ENCODE data around the gene ZSCAN12. TPM values are rescaled to one million over a fixed set of nuclear protein-coding genes. Genes with fewer than 3 reads are reported as not detected.

The ZSCAN12 gene
- total RNA-seq, 1 donor from 2014 or later: 3.7 TPM

DNA sequence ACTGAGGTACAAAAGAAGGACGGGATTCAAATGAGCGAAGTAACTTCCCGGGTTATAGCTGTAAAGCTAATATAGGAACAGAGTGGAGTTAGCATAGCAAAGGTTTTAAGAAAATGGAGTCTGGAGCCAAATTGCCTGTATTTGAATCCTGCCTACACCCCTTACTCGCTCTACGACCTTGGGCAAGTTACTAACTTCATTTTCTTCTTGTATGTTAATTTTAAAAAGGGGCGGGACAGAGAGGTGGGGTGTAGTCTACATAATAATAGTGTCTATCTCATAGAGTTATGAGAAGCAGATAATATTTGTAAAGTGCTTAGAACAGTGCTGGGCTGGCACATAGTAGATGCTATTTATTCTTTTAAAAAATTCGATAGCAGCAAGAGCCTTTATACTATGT is 43.0 kb upstream of the ZSCAN12 start:
- Mint-ChIP-seq H3K4me1 (ENCODE audit: low read depth) (peaks cover 22% of the 10 kb centered on the region), H3K4me3 (ENCODE audit: unreplicated experiment) (peak overlapping the region; percentile 96), H3K27ac (ENCODE audit: unreplicated experiment) (peak overlapping the region; percentile 85), H3K36me3 (ENCODE audit: low read depth) (peaks cover 2% of the 10 kb centered on the region), H3K27me3 (ENCODE audit: low read depth) (no peaks in the 10 kb centered on the region), H3K9me3 (ENCODE audit: low read depth) (no peaks in the 10 kb centered on the region)
- TF ChIP-seq CTCF (IDR thresholded peaks at IDR 0.05): no peak
- no peak for DNase-seq (ENCODE audit: low spot score)

GRCh38 chr6:28436404-28436803 is 36.9 kb upstream of the ZSCAN12 start:
- no peaks in the 10 kb centered on the region for H3K4me1 Mint-ChIP-seq (ENCODE audit: low read depth)
- no peak overlapping the region for H3K27ac Mint-ChIP-seq (ENCODE audit: unreplicated experiment)
- H3K9me3 Mint-ChIP-seq (ENCODE audit: low read depth): no peaks in the 10 kb centered on the region
- H3K27me3 Mint-ChIP-seq (ENCODE audit: low read depth): no peaks in the 10 kb centered on the region
- H3K36me3 Mint-ChIP-seq (ENCODE audit: low read depth): peaks cover 6% of the 10 kb centered on the region
- no peak for DNase-seq (ENCODE audit: low spot score)
- no peak for TF ChIP-seq CTCF (IDR thresholded peaks at IDR 0.05)
- no peak overlapping the region for H3K4me3 Mint-ChIP-seq (ENCODE audit: unreplicated experiment)

DNA sequence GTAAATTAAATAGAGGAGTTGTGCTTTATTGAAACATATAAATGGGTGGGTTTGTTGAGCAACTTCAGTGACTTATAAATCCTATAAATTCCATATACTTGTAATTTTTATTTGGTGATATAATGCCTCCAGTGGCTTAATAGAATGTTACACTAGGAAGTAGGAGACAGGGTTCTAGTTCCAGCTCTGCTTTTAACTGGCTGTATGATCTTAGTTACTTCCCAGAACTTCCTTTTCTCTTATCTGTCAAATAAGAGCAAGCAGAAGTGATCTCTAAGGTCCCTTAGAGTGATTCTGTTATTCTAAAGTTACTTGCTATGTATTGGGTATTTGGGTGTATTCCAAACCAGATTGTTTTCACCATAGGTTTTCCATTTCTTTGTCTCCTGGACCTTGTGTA is 33.6 kb upstream of the ZSCAN12 start:
- DNase-seq (ENCODE audit: low spot score): no peak
- Mint-ChIP-seq H3K4me1 (ENCODE audit: low read depth) (no peaks in the 10 kb centered on the region), H3K4me3 (ENCODE audit: unreplicated experiment) (no peak overlapping the region), H3K27ac (ENCODE audit: unreplicated experiment) (no peak overlapping the region), H3K27me3 (ENCODE audit: low read depth) (no peaks in the 10 kb centered on the region), H3K36me3 (ENCODE audit: low read depth) (peaks cover 6% of the 10 kb centered on the region), H3K9me3 (ENCODE audit: low read depth) (no peaks in the 10 kb centered on the region)
- peak; percentile 16 for TF ChIP-seq CTCF (IDR thresholded peaks at IDR 0.05)

GRCh38 chr6:28429781-28430180 is 30.2 kb upstream of the ZSCAN12 start:
- no peak overlapping the region for H3K4me3 Mint-ChIP-seq (ENCODE audit: unreplicated experiment)
- H3K27me3 Mint-ChIP-seq (ENCODE audit: low read depth): no peaks in the 10 kb centered on the region
- peaks cover 10% of the 10 kb centered on the region for H3K9me3 Mint-ChIP-seq (ENCODE audit: low read depth)
- peaks cover 13% of the 10 kb centered on the region for H3K36me3 Mint-ChIP-seq (ENCODE audit: low read depth)
- no peaks in the 10 kb centered on the region for H3K4me1 Mint-ChIP-seq (ENCODE audit: low read depth)
- no peak for TF ChIP-seq CTCF (IDR thresholded peaks at IDR 0.05)
- H3K27ac Mint-ChIP-seq (ENCODE audit: unreplicated experiment): no peak overlapping the region
- no peak for DNase-seq (ENCODE audit: low spot score)

- H3K4me3 Mint-ChIP-seq (ENCODE audit: unreplicated experiment): no peak overlapping the region
- H3K36me3 Mint-ChIP-seq (ENCODE audit: low read depth): peaks cover 21% of the 10 kb centered on the region
- TF ChIP-seq CTCF (IDR thresholded peaks at IDR 0.05): no peak
- H3K27ac Mint-ChIP-seq (ENCODE audit: unreplicated experiment): no peak overlapping the region
- H3K9me3 Mint-ChIP-seq (ENCODE audit: low read depth): peaks cover 12% of the 10 kb centered on the region
- no peak for DNase-seq (ENCODE audit: low spot score)
- no peaks in the 10 kb centered on the region for H3K27me3 Mint-ChIP-seq (ENCODE audit: low read depth)
- H3K4me1 Mint-ChIP-seq (ENCODE audit: low read depth): no peaks in the 10 kb centered on the region
These were observed 26.5 kb upstream of the ZSCAN12 start for GRCh38 chr6:28425944-28426541.
